Measurements from ENCODE around the gene DNAL4.

The DNAL4 gene

GRCh38 chr22:38793721-38794466, at the start of gene DNAL4:
DNAL4 (minus strand) TSS chr22:38794143; CDS start chr22:38782731, 11,412 bp downstream.
- peak; percentile 75 to 82 for DNase-seq (ENCODE audit: low read depth in 2 of 2)

- DNase-seq (ENCODE audit: low read depth in 2 of 2), result peak; percentile 4 to 19
Measured at GRCh38 chr22:38843201-38843656, 49.3 kb upstream of the DNAL4 start.

GRCh38 chr22:38842512-38843200, 48.7 kb upstream of the DNAL4 start:
- DNase-seq (ENCODE audit: low read depth in 2 of 2), result no peak

- DNase-seq (ENCODE audit: low read depth in 2 of 2), result no peak
Measured at GRCh38 chr22:38841635-38842034, 47.7 kb upstream of the DNAL4 start.

GRCh38 chr22:38841211-38841610, 47.3 kb upstream of the DNAL4 start:
- DNase-seq (ENCODE audit: low read depth in 2 of 2), result no peak

- no peak for DNase-seq (ENCODE audit: low read depth in 2 of 2)
Measured at GRCh38 chr22:38840129-38840528, 46.2 kb upstream of the DNAL4 start.

- DNase-seq (ENCODE audit: low read depth in 2 of 2), result no peak
Measured at GRCh38 chr22:38839686-38840085, 45.7 kb upstream of the DNAL4 start.

- no peak for DNase-seq (ENCODE audit: low read depth in 2 of 2)
Measured at GRCh38 chr22:38837414-38837928, 43.5 kb upstream of the DNAL4 start.

GRCh38 chr22:38835888-38836301, 42.0 kb upstream of the DNAL4 start:
- no peak for DNase-seq (ENCODE audit: low read depth in 2 of 2)

- no peak for DNase-seq (ENCODE audit: low read depth in 2 of 2)
Measured at GRCh38 chr22:38834991-38835390, 41.0 kb upstream of the DNAL4 start.

- no peak for DNase-seq (ENCODE audit: low read depth in 2 of 2)
Measured at GRCh38 chr22:38834215-38834953, 40.4 kb upstream of the DNAL4 start.

GRCh38 chr22:38833061-38833460, 39.1 kb upstream of the DNAL4 start:
- no peak for DNase-seq (ENCODE audit: low read depth in 2 of 2)

GRCh38 chr22:38832005-38832978, 38.3 kb upstream of the DNAL4 start:
- DNase-seq (ENCODE audit: low read depth in 2 of 2), result no peak

- DNase-seq (ENCODE audit: low read depth in 2 of 2), result no peak
Measured at GRCh38 chr22:38831166-38831945, 37.4 kb upstream of the DNAL4 start.

GRCh38 chr22:38830845-38831108, 36.8 kb upstream of the DNAL4 start:
- DNase-seq (ENCODE audit: low read depth in 2 of 2), result no peak

- no peak for DNase-seq (ENCODE audit: low read depth in 2 of 2)
Measured at GRCh38 chr22:38830026-38830844, 36.3 kb upstream of the DNAL4 start.

GRCh38 chr22:38829485-38829884, 35.5 kb upstream of the DNAL4 start:
- DNase-seq (ENCODE audit: low read depth in 2 of 2), result no peak

GRCh38 chr22:38828616-38829205, 34.8 kb upstream of the DNAL4 start:
- DNase-seq (ENCODE audit: low read depth in 2 of 2), result no peak

GRCh38 chr22:38828191-38828590, 34.2 kb upstream of the DNAL4 start:
- DNase-seq (ENCODE audit: low read depth in 2 of 2), result no peak

Data from stimulated activated CD8-positive, alpha-beta memory T cell treated with anti-CD3 and anti-CD28 coated beads, Interleukin-7, amount 100 ng/mL, for 1 hour (primary cell).